HepG2 (cell line): Measurements from ENCODE around the gene TAT. TPM values are rescaled to one million over a fixed set of nuclear protein-coding genes. Genes with fewer than 3 reads are reported as not detected.
A peak's percentile ranks its signal among the peaks of the same experiment; 100 is the strongest.

Source experiments
- ATF7-NPFF ChIP-seq: sonication (generic); formaldehyde crosslinking; IDR thresholded peaks from 2 replicates; pipeline ENCODE4 v1.8.1; 2023; ENCODE audit warnings: mild to moderate bottlenecking, low read depth, missing genetic modification reagents, moderate library complexity
- CREM ChIP-seq, 2 experiments: sonication (generic) in 1 of 2; formaldehyde crosslinking in 1 of 2; IDR thresholded peaks; 2 replicates each; pipeline versions ENCODE4 v1.4.0 to v1.6.1; 2016 to 2020; ENCODE audit warnings: antibody characterized with exemption in 1 of 2, mild to moderate bottlenecking in 1 of 2, missing genetic modification reagents in 1 of 2
- FOSL2 ChIP-seq: sonication (generic); formaldehyde crosslinking; IDR thresholded peaks from 2 replicates; pipeline ENCODE4 v1.4.0; 2020; ENCODE audit warnings: missing genetic modification reagents
- MED1 ChIP-seq: sonication (generic); formaldehyde crosslinking; IDR thresholded peaks from 2 replicates; pipeline ENCODE4 v1.4.0; 2020; ENCODE audit warnings: missing genetic modification reagents
- MED13 ChIP-seq: sonication (generic); formaldehyde crosslinking; IDR thresholded peaks from 2 replicates; pipeline ENCODE4 v1.5.0; 2020; ENCODE audit warnings: missing genetic modification reagents
- MIER3 ChIP-seq: IDR thresholded peaks from 2 replicates; pipeline ENCODE4 v1.6.1; 2016; ENCODE audit warnings: missing compliant biosample characterization, borderline replicate concordance
- MTF2 ChIP-seq: sonication (generic); formaldehyde crosslinking; IDR thresholded peaks from 2 replicates; pipeline ENCODE4 v1.5.0; 2020; ENCODE audit warnings: missing genetic modification reagents, borderline replicate concordance
- NCOA5 ChIP-seq: sonication (generic); formaldehyde crosslinking; IDR thresholded peaks from 2 replicates; pipeline ENCODE4 v1.4.0; 2020; ENCODE audit warnings: missing genetic modification reagents
- ONECUT2 ChIP-seq: sonication (generic); formaldehyde crosslinking; IDR thresholded peaks from 2 replicates; pipeline ENCODE4 v1.4.0; 2020; ENCODE audit warnings: missing genetic modification reagents
- POLR2G ChIP-seq: fragments of 200-400 bp; formaldehyde crosslinking; IDR thresholded peaks from 2 replicates; pipeline ENCODE4 v1.6.1; 2018; ENCODE audit warnings: mild to moderate bottlenecking, low read depth, low read length, moderate library complexity
- PTBP1 ChIP-seq: fragments of 200-400 bp; formaldehyde crosslinking; IDR thresholded peaks from 2 replicates; pipeline ENCODE4 v1.6.1; 2018; ENCODE audit warnings: low read length, low read depth; ENCODE audit not compliant: poor library complexity, severe bottlenecking
- RBAK ChIP-seq: sonication (generic); formaldehyde crosslinking; IDR thresholded peaks from 2 replicates; pipeline ENCODE4 v1.5.1; 2020; ENCODE audit warnings: mild to moderate bottlenecking, missing genetic modification reagents
- SALL1 ChIP-seq: sonication (generic); formaldehyde crosslinking; IDR thresholded peaks from 2 replicates; pipeline ENCODE4 v1.8.0; 2022; ENCODE audit warnings: mild to moderate bottlenecking, missing genetic modification reagents
- XBP1 ChIP-seq: sonication (generic); formaldehyde crosslinking; IDR thresholded peaks from 2 replicates; pipeline ENCODE4 v1.5.0; 2020; ENCODE audit warnings: missing genetic modification reagents
- YY1 ChIP-seq: IDR thresholded peaks from 2 replicates; pipeline ENCODE4 v1.6.1; 2011; ENCODE audit warnings: low read length, low read depth, moderate library complexity, mild to moderate bottlenecking; ENCODE audit not compliant: insufficient read depth, insufficient replicate concordance
- ZHX2 ChIP-seq, 2 experiments: sonication (generic) in 1 of 2; formaldehyde crosslinking in 1 of 2; IDR thresholded peaks; 2 replicates each; pipeline versions ENCODE4 v1.6.1 to v1.9.0; 2014 to 2022; ENCODE audit warnings: antibody characterized with exemption in 1 of 2, borderline replicate concordance in 1 of 2, inconsistent platforms in 1 of 2, low read depth in 1 of 2, missing genetic modification reagents in 1 of 2
- ZNF143 ChIP-seq: sonication (generic); formaldehyde crosslinking; IDR thresholded peaks from 2 replicates; pipeline ENCODE4 v1.4.0; 2020; ENCODE audit warnings: missing genetic modification reagents
- ZNF180 ChIP-seq: sonication (generic); formaldehyde crosslinking; IDR thresholded peaks from 2 replicates; pipeline ENCODE4 v1.4.0; 2020; ENCODE audit warnings: low read depth, missing genetic modification reagents, borderline replicate concordance
- ZNF33A ChIP-seq: sonication (generic); formaldehyde crosslinking; IDR thresholded peaks from 2 replicates; pipeline ENCODE4 v1.5.1; 2020; ENCODE audit warnings: missing genetic modification reagents, mild to moderate bottlenecking, moderate library complexity, borderline replicate concordance
- ZNF556 ChIP-seq: sonication (generic); formaldehyde crosslinking; IDR thresholded peaks from 2 replicates; pipeline ENCODE4 v1.4.0; 2020; ENCODE audit warnings: mild to moderate bottlenecking, missing genetic modification reagents, borderline replicate concordance
- ZNF672 ChIP-seq: sonication (generic); formaldehyde crosslinking; IDR thresholded peaks from 2 replicates; pipeline ENCODE4 v1.8.1; 2022; ENCODE audit warnings: missing genetic modification reagents
- ZNF724P ChIP-seq: sonication (generic); formaldehyde crosslinking; IDR thresholded peaks from 2 replicates; pipeline ENCODE4 v1.8.0; 2022; ENCODE audit warnings: missing genetic modification reagents, borderline replicate concordance
- ZNF747 ChIP-seq: sonication (generic); formaldehyde crosslinking; IDR thresholded peaks from 2 replicates; pipeline ENCODE4 v1.8.1; 2023; ENCODE audit warnings: missing genetic modification reagents, mild to moderate bottlenecking, borderline replicate concordance
- ZNF773 ChIP-seq: sonication (generic); formaldehyde crosslinking; IDR thresholded peaks from 2 replicates; pipeline ENCODE4 v1.4.0; 2020; ENCODE audit warnings: missing genetic modification reagents, borderline replicate concordance
- ZSCAN20 ChIP-seq: sonication (generic); formaldehyde crosslinking; IDR thresholded peaks from 2 replicates; pipeline ENCODE4 v1.4.0; 2020; ENCODE audit warnings: missing genetic modification reagents, mild to moderate bottlenecking, borderline replicate concordance
- ZSCAN21 ChIP-seq: sonication (generic); formaldehyde crosslinking; IDR thresholded peaks from 2 replicates; pipeline ENCODE4 v1.8.0; 2022; ENCODE audit warnings: mild to moderate bottlenecking, missing genetic modification reagents, moderate library complexity, borderline replicate concordance
- polyA plus RNA-seq, 8 experiments: library from polyadenylated mRNA; depleted of rRNA in 3 of 8; stranded (reverse) in 7 of 8; unstranded in 1 of 8; fragments of >200 nt; fragmentation: Illumina TruSeq in 4 of 8; extraction: Trizol in 4 of 8; gene quantifications; 2 replicates each; pipeline versions ENCODE4 v1.2.1 to v1.2.3, GENCODE V29; 2011 to 2016; ENCODE audit warnings: low read depth in 4 of 8, missing spikeins in 1 of 8, mixed read lengths in 1 of 8; ENCODE audit not compliant: insufficient read depth in 1 of 8
- total RNA-seq, 5 experiments: library from RNA; depleted of rRNA; stranded (reverse); fragments of >200 nt; fragmentation: Illumina TruSeq; extraction: Trizol; gene quantifications; 2 replicates each; pipeline ENCODE4 v1.2.3, GENCODE V29; 2016; ENCODE audit warnings: low read depth in 1 of 5

Gene TAT
- total and polyA plus RNA-seq, 2 of the 13 experiments (the other 11 are each of a cell fraction or from before 2014, with no cell fraction given) = 1.6 to 5.8 TPM

- TF ChIP-seq ZSCAN21 (CRISPR knock-in tag) (peak; percentile 40; the same call in 1 of the 2 replicates), FOSL2 (CRISPR knock-in tag) (peak; percentile 93), MED1 (CRISPR knock-in tag) (peak; percentile 88), ONECUT2 (CRISPR knock-in tag) (peak; percentile 85), XBP1 (CRISPR knock-in tag) (no peak), POLR2G (0 out of 2 replicates have a peak, but pooled peaks have one; percentile 51), MTF2 (CRISPR knock-in tag) (no peak), ZNF773 (CRISPR knock-in tag) (no peak), CREM (IDR thresholded peaks at IDR 0.05) (peak; percentile 77; the same call in 1 of the 2 replicates), CREM (CRISPR knock-in tag; IDR thresholded peaks at IDR 0.05) (no peak), SALL1 (peak; percentile 90), ATF7-NPFF (no peak), NCOA5 (CRISPR knock-in tag) (no peak), PTBP1 (no peak), YY1 (no peak), ZNF672 (CRISPR knock-in tag) (no peak), ZNF556 (CRISPR knock-in tag) (0 out of 2 replicates have a peak, but pooled peaks have one; percentile 48), ZNF747 (CRISPR knock-in tag) (no peak; the same call in 1 of the 2 replicates), MED13 (CRISPR knock-in tag) (no peak), ZNF143 (no peak), ZNF180 (CRISPR knock-in tag) (no peak), RBAK (CRISPR knock-in tag) (no peak), ZHX2 (IDR thresholded peaks at IDR 0.05; ENCODE audit: low read depth) (no peak), ZHX2 (CRISPR knock-in tag; IDR thresholded peaks at IDR 0.05; ENCODE audit: borderline replicate concordance) (no peak), ZSCAN20 (no peak), MIER3 (CRISPR knock-in tag) (peak; percentile 79), ZNF33A (CRISPR knock-in tag) (no peak), ZNF724P (no peak)
Measured at GRCh38 chr16:71594000-71594646, 17.2 kb upstream of the TAT start (continued).
